GM12878 (cell line): Measurements from ENCODE around the gene ARMC8. TPM values are rescaled to one million over a fixed set of nuclear protein-coding genes. Genes with fewer than 3 reads are reported as not detected.

Experiments used
- ATAC-seq: fragments of 200-7000 bp; cut with Tn5 transposase; 3 replicates; pipeline ENCODE4 v1.9.1; 2020; ENCODE audit warnings: mild to moderate bottlenecking, moderate library complexity
- BruUV-seq: library from RNA; stranded (reverse); fragments of 400-500 nt; replicated peaks from 2 replicates; lab custom pipeline; 2021; lab: Mats Ljungman, UMichigan
- CTCF ChIA-PET: fragments of 300-600 bp; sonication (Branson Sonifier 250); formaldehyde crosslinking; extraction: SDS; loops from one replicate; lab custom pipeline; 2021; ENCODE audit warnings: inconsistent platforms; lab: Yijun Ruan, JAX
- POLR2A ChIA-PET: fragments of 350-600 bp; formaldehyde crosslinking; extraction: SDS; loops from one replicate; lab custom pipeline; 2021; ENCODE audit warnings: inconsistent platforms; lab: Charles Lee
- RAD21 ChIA-PET: fragments of 300-600 bp; sonication (Branson Sonifier 250); formaldehyde crosslinking; loops from one replicate; lab custom pipeline; 2023; ENCODE audit warnings: antibody characterized with exemption; ENCODE audit not compliant: unreplicated experiment; lab: Charles Lee
- SMC1A ChIA-PET: fragments of 300-600 bp; sonication (Branson Sonifier 250); formaldehyde crosslinking; loops from one replicate; lab custom pipeline; 2023; ENCODE audit not compliant: unreplicated experiment, uncharacterized antibody; lab: Charles Lee
- DNase-seq: peaks from one replicate; pipeline ENCODE4 v3.0.0-alpha.2; 2011; ENCODE audit warnings: low read depth, low spot score
- FAIRE-seq: peaks from 3 replicates; lab custom pipeline; 2011; peaks lifted over from hg19 to GRCh38; lab: Jason Lieb, UNC
- H2AFZ ChIP-seq: 2 replicates; pipeline ENCODE4 v1.6.0; 2011; ENCODE audit warnings: low read depth, low read length, control low read depth; ENCODE audit not compliant: control insufficient read depth
- H3K27ac ChIP-seq: 2 replicates; pipeline ENCODE4 v1.5.1; 2011; ENCODE audit warnings: control low read depth; ENCODE audit not compliant: control insufficient read depth, insufficient read depth
- H3K27me3 ChIP-seq, 2 experiments: replicated peaks in 1 of 2; 2 replicates each; pipeline versions ENCODE4 v1.6.0 to v1.6.1; 2011; ENCODE audit warnings: low read length in 1 of 2; ENCODE audit not compliant: control insufficient read depth in 2 of 2, insufficient read depth in 2 of 2
- H3K36me3 ChIP-seq, 2 experiments: 2 replicates each; pipeline ENCODE4 v1.5.1; 2011; ENCODE audit warnings: low read length in 1 of 2; ENCODE audit not compliant: control insufficient read depth in 2 of 2, insufficient read depth in 2 of 2
- H3K4me1 ChIP-seq: 2 replicates; pipeline ENCODE4 v1.6.1; 2011; ENCODE audit warnings: mild to moderate bottlenecking, low read length, moderate library complexity, mixed read lengths; ENCODE audit not compliant: control insufficient read depth, insufficient read depth
- H3K4me2 ChIP-seq: 2 replicates; pipeline ENCODE4 v1.6.0; 2011; ENCODE audit warnings: control low read depth; ENCODE audit not compliant: control insufficient read depth, insufficient read depth
- H3K4me3 ChIP-seq: fragments of 200-600 bp; sonication (generic); 2 replicates; pipeline ENCODE4 v1.5.1; 2016
- H3K79me2 ChIP-seq: 2 replicates; pipeline ENCODE4 v1.6.0; 2011; ENCODE audit warnings: low read length; ENCODE audit not compliant: control insufficient read depth, insufficient read depth
- H3K9ac ChIP-seq: 2 replicates; pipeline ENCODE4 v1.8.0; 2011; ENCODE audit warnings: low read length, control low read depth, mixed read lengths; ENCODE audit not compliant: control insufficient read depth, insufficient read depth
- H3K9me3 ChIP-seq: replicated peaks from 3 replicates; pipeline ENCODE4 v1.5.1; 2011; ENCODE audit warnings: mild to moderate bottlenecking, low read length; ENCODE audit not compliant: control insufficient read depth, insufficient read depth
- H4K20me1 ChIP-seq: 2 replicates; pipeline ENCODE4 v1.6.0; 2011; ENCODE audit not compliant: control insufficient read depth, insufficient read depth
- BCL11A ChIP-seq: IDR thresholded peaks from 2 replicates; pipeline ENCODE4 v1.6.1; 2011; ENCODE audit warnings: low read depth, low read length
- CTCF ChIP-seq, 3 experiments: IDR thresholded peaks in 2 of 3; conservative IDR thresholded peaks in 1 of 3; 2 replicates each; pipeline ENCODE4 v1.5.1; 2011; ENCODE audit warnings: low read depth in 3 of 3, low read length in 3 of 3, mild to moderate bottlenecking in 3 of 3, control low read depth in 2 of 3, moderate library complexity in 2 of 3, inconsistent platforms in 1 of 3, mixed read lengths in 1 of 3; ENCODE audit not compliant: control insufficient read depth in 2 of 3, insufficient read depth in 1 of 3; ENCODE audit errors: extremely low read depth in 1 of 3
- E2F8 ChIP-seq: fragments of 450-650 bp; IDR thresholded peaks from 2 replicates; pipeline ENCODE4 v1.6.1; 2018; ENCODE audit warnings: mild to moderate bottlenecking, low read depth, moderate library complexity; ENCODE audit not compliant: partially characterized antibody
- ETV6 ChIP-seq, 2 experiments: fragments of 450-650 bp in 1 of 2; IDR thresholded peaks in 1 of 2; conservative IDR thresholded peaks in 1 of 2; 2 replicates each; pipeline ENCODE4 v1.6.1; 2014; ENCODE audit warnings: antibody characterized with exemption in 1 of 2, borderline replicate concordance in 1 of 2, low read depth in 1 of 2, mild to moderate bottlenecking in 1 of 2, moderate library complexity in 1 of 2
- GABPA ChIP-seq: IDR thresholded peaks from 2 replicates; pipeline ENCODE4 v1.6.1; 2014; ENCODE audit warnings: antibody characterized with exemption, low read depth, mild to moderate bottlenecking, inconsistent platforms
- MYC ChIP-seq: IDR thresholded peaks from 2 replicates; pipeline ENCODE4 v1.6.1; 2011; ENCODE audit warnings: mild to moderate bottlenecking, low read length, moderate library complexity, inconsistent platforms; ENCODE audit not compliant: insufficient read depth, insufficient replicate concordance, insufficient read length, severe bottlenecking
- POLR2A ChIP-seq: IDR thresholded peaks from 2 replicates; pipeline ENCODE4 v1.6.1; 2011; ENCODE audit warnings: low read depth, mild to moderate bottlenecking, low read length
- RCOR1 ChIP-seq: conservative IDR thresholded peaks from 2 replicates; pipeline ENCODE4 v1.6.1; 2012; ENCODE audit warnings: low read depth, low read length, improper control_type of control experiment
- RELA ChIP-seq: fragments of 450-650 bp; IDR thresholded peaks from 2 replicates; pipeline ENCODE4 v1.8.0; 2014; ENCODE audit warnings: borderline replicate concordance; ENCODE audit not compliant: partially characterized antibody
- RFX5 ChIP-seq: IDR thresholded peaks from 2 replicates; pipeline ENCODE4 v1.6.1; 2011; ENCODE audit warnings: low read depth, low read length, improper control_type of control experiment
- STAT1 ChIP-seq: fragments of 450-650 bp; conservative IDR thresholded peaks from 2 replicates; pipeline ENCODE4 v1.6.1; 2014; ENCODE audit warnings: antibody characterized with exemption, mild to moderate bottlenecking
- TBL1XR1 ChIP-seq: IDR thresholded peaks from 2 replicates; pipeline ENCODE4 v1.6.1; 2012; ENCODE audit warnings: low read depth, low read length, improper control_type of control experiment
- TCF12 ChIP-seq: IDR thresholded peaks from 2 replicates; pipeline ENCODE4 v1.6.1; 2011; ENCODE audit warnings: low read depth, mild to moderate bottlenecking, low read length
- WRNIP1 ChIP-seq: IDR thresholded peaks from 2 replicates; pipeline ENCODE4 v1.6.1; 2011; ENCODE audit warnings: low read depth, low read length, improper control_type of control experiment, borderline replicate concordance
- WGBS: methylation state at CpG from one replicate; pipeline ENCODE4 v1.1.6; 2016; ENCODE audit warnings: low lambda C conversion rate; ENCODE audit not compliant: insufficient replicate concordance, insufficient coverage; ENCODE audit errors: missing lambda C conversion rate; 5-methylcytosine and 5-hydroxymethylcytosine counted together
- in situ Hi-C: fragments of 300-500 bp; cut with MboI; formaldehyde crosslinking; loops from 9 replicates; pipeline ENCODE4 v1.14.3; 2018; ENCODE audit warnings: mixed read lengths
- intact Hi-C: fragments of 100-400 bp; cut with micrococcal nuclease; formaldehyde crosslinking; loops from one replicate; pipeline ENCODE4 v1.14.2; 2022; ENCODE audit not compliant: unreplicated experiment
- polyA plus RNA-seq, 11 experiments: library from polyadenylated mRNA; depleted of rRNA in 4 of 11; unstranded in 6 of 11; stranded (reverse) in 5 of 11; fragments of >200 nt; fragmentation: Nextera tagmentation in 4 of 11; fragmentation: Illumina TruSeq in 1 of 11; extraction: Ambion mirVana in 4 of 11; extraction: Trizol in 1 of 11; gene quantifications; 1 replicate in 1 of 11; 2 replicates in 10 of 11; pipeline versions ENCODE4 v1.2.1 to v1.2.3, GENCODE V29; 2011 to 2016; ENCODE audit warnings: inconsistent platforms in 2 of 11, missing spikeins in 2 of 11, low read depth in 1 of 11
- total RNA-seq, 4 experiments: library from RNA; depleted of rRNA in 3 of 4; stranded (reverse); fragments of >200 nt in 3 of 4; fragmentation: Illumina TruSeq in 1 of 4; extraction: Trizol in 1 of 4; gene quantifications; 2 replicates each; pipeline versions ENCODE4 v1.2.1 to v1.2.3, GENCODE V29; 2013 to 2021
- TF ChIP-seq, protein P1 (sequence below): IDR thresholded peaks from 2 replicates; pipeline ENCODE4 v1.6.1; 2012; ENCODE audit warnings: low read depth, low read length, improper control_type of control experiment

The ARMC8 gene
- total and polyA plus RNA-seq, 10 of the 15 experiments (the other 5 are each of a cell fraction or from before 2014, with no cell fraction given): 29.8 to 93.4 (median 45.3) TPM

DNA sequence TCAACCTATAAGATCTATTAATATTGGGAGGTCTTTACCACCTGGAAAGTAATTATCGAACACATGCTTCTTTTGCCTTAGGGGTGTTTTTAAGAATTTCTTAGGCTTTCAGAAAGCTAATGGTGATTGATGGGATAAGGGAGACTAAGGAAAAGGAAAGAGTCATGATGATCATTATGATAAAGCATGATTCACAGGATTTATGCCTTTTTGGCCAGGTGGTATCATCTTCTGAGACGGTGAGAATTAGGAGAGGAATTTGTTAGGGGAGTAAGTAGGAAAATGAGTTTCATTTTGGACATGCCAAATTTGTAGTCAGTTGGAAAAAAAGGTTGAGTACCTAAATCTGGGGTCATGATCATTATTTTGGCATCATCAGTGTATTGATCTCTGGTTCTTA is 8.9 kb downstream of the ARMC8 start:
- CTCF ChIA-PET: interaction anchor here (1.5 kb wide), 1 partner anchor 15 kb away, joined by 4 read pairs; no protein-coding TSS in a partner anchor
- no peak overlapping the region for H3K4me3 ChIP-seq
- no peaks in the 10 kb centered on the region for H4K20me1 ChIP-seq
- SMC1A ChIA-PET: no interaction called here
- H3K4me2 ChIP-seq: no peak overlapping the region
- no peaks in the 10 kb centered on the region for H3K9me3 ChIP-seq
- no peak overlapping the region for H3K9ac ChIP-seq
- intact Hi-C loops: loop anchor here (1.0 kb wide), 1 partner anchor 9 kb away; the partner anchor contains the start of gene ARMC8
- TF ChIP-seq ETV6 (conservative IDR thresholded peaks at IDR 0.05 in 1 of 2, IDR thresholded peaks at IDR 0.05 in 1 of 2; ENCODE audit: borderline replicate concordance in 1 of 2, low read depth in 1 of 2) (no peak), STAT1 (no peak), BCL11A (no peak), E2F8 (no peak), MYC (no peak), RELA (no peak), RFX5 (no peak), RCOR1 (no peak), GABPA (no peak), TCF12 (no peak), POLR2A (no peak), TBL1XR1 (no peak), CTCF (IDR thresholded peaks at IDR 0.05 in 2 of 3, conservative IDR thresholded peaks at IDR 0.05 in 1 of 3; ENCODE audit: control insufficient read depth in 2 of 3, extremely low read depth in 1 of 3, insufficient read depth in 1 of 3, low read depth in 3 of 3, low read length in 3 of 3) (no peak), WRNIP1 (no peak)
- TF ChIP-seq, protein P1, sequence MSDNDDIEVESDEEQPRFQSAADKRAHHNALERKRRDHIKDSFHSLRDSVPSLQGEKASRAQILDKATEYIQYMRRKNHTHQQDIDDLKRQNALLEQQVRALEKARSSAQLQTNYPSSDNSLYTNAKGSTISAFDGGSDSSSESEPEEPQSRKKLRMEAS: no peak
- TF ChIP-seq, all 136 proteins: peak for 0
- no peaks in the 10 kb centered on the region for H3K27me3 ChIP-seq
- ChIA-PET RAD21 (no interaction called here), POLR2A (no interaction called here)
- peaks cover 64% of the 10 kb centered on the region for H3K79me2 ChIP-seq
- no peak overlapping the region for H2AFZ ChIP-seq
- BruUV-seq: no TSS peak
- no peak for ATAC-seq
- H3K27ac ChIP-seq: no peak overlapping the region
- in situ Hi-C loops: no loop called here
- WGBS: 96% methylated on average over 2 of the region's 2 CpGs
- no peak for FAIRE-seq
- no peak for DNase-seq
- peaks cover 0 to 6% of the 10 kb centered on the region in 2 experiments; a peak in 1 of 4 replicates for H3K36me3 ChIP-seq
- peaks cover 2% of the 10 kb centered on the region; the same call in 1 of the 2 replicates for H3K4me1 ChIP-seq
